Hippocampal formation (tissue), 2 donors: ENCODE data around the gene PDE11A.
"Not testable (repeated sequence)": the region's sequence is repeated elsewhere in the genome, so short reads cannot be mapped to it uniquely, and the experiment has no call there.

Source experiments
- DNase-seq, 2 donors: peaks; one replicate each; lab custom pipeline; 2025; lab: John Stamatoyannopoulos, UW

The PDE11A gene

GRCh38 chr2:178008636-178009289, 63.8 kb downstream of the PDE11A start:
- peak; percentile 1 to 9 for DNase-seq

GRCh38 chr2:178006710-178007109, 65.9 kb downstream of the PDE11A start:
- DNase-seq: no peak

DNA sequence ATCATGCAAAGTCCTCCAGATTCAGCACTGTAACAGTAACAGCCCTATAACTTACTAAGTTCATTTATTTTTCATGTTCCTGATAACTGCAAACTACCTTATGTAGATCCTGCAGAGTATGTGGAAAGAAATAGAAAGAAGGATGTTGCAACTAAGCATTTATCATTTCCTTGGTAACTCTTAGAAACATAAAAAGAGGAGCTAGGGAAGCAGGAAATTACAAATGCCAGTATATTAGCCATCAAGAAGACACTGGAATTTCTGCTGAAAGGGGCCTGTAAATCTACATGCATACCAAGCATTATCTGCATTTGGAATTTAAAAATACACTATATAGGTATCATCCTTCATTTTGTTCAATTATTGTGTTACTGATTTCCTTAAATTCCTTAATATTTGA, 66.8 kb downstream of the PDE11A start:
- DNase-seq: no peak

DNA sequence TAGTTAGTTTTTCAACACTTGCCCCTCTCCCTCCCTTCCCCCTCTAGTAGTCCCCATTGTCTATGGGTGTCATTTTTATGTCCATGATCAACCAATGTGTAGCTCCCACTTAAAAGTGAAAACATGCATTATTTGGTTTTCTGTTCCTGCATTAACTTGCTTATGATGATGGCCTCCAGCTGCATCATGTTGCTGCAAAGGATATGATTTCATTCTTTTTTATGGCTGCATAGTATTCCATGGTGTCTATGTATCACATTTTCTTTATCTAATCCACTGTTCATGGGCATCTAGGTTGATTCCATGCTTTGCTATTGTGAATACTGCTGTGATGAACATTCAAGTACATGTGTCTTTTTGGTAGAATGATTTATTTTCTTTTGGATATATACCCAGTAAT, 70.5 kb downstream of the PDE11A start:
- no peak for DNase-seq

GRCh38 chr2:177998996-177999395, 73.6 kb downstream of the PDE11A start:
- no peak for DNase-seq

- DNase-seq: no peak
Measured at GRCh38 chr2:177998006-177998405, 74.6 kb downstream of the PDE11A start.

DNA sequence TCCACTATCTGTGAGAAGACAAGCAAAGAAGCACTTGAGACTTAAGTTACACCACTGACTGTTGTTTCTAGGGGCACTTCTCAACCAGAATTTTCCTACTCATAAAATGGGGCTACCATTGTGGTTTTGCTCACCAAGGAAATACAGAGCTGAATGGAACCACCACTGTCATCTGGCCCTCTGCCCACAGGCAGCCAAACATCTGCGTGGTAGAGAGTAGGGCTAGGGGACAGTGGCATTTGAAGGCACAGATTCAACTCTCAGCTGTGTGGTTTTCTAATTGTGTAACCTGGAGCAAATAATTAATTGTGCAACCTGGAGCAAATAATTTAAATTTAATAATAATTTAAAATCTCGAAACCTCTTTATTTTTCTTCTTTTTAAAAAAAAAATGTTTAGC, 79.6 kb downstream of the PDE11A start:
- DNase-seq: no peak

DNA sequence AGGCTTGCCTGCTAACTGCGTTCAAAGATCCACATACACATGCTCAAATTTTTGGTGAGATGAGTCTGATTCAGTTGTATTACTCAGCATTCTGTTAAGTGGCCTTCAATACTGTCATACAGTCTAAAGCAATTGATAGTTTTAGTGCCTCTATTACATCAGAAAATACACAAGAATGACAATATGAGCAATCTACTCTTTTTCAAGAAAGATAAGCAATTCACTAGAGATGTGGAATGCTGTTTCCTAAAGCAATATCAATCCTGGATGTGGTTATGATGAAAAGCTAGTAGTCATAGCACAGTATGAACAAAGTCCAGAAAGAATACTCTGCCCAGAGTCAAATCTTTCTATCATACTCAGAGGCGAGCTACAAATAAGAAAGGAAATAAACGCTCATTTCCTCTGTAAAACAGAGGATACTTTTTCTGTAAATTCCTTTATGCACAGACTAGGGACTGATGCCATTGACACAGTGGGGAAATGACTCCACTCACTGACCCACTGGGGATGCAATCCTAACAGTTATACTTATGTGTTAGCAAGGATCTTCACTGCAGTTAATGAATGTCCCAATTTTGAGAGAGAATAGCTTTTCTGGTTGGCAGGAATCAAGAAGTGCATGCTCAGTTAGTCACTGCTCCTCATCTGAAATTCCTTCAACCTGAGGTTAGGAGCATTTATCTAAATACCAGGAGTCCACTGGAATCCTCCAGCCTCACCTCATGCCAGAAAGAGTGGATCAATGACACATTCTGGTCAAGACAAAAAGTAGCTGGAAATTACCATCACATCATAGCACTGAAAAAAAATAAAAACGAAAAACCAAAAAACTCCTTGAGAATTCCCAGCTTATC, 83.3 kb downstream of the PDE11A start:
- no peak for DNase-seq

GRCh38 chr2:177984749-177985148, 87.8 kb downstream of the PDE11A start:
- DNase-seq: no peak

DNA sequence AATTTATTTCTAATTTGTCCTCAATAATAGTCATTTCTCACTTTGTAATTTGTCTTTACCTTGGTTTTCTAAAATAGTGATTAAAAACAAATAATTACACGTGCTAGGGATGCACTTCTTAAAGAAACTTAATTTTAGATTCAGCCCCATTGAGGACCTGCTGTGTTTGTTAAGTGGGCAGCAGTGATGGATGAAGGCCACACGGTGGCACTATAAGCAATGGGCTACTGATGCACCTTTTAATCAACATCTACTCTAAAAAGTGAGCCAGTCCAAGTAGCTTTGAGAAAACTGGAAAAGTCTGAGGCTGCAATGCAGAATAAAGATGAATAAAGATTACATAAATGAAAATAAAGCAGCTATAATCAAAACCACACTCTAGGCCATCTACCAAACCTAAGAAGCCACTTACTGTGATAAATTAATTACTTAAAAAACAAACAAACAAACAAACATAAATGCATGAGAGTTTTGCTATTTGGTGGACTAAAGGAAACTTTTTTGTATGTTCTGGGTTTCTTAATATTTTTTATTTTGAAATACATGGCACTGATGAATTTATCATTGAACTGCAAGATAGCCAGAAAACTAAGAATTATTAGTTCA, 89.3 kb downstream of the PDE11A start:
- no peak for DNase-seq

DNA sequence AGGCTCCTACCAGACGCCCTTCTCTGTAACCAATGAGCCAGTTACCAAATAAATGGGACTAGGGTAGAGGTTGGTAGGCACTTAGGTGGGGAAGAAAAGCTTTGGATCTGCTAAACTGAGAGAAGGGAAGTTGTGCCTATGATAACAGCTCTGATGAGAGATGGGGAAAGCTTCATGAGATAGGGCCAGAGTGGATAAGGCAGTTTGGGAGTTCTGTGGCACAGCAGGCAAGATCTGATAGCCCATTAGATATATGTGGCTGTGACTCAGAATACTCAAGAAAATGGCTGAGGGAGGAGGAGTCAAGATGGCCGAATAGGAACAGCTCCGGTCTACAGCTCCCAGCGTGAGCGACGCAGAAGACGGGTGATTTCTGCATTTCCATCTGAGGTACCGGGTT, 99.8 kb downstream of the PDE11A start:
- DNase-seq: no peak

DNA sequence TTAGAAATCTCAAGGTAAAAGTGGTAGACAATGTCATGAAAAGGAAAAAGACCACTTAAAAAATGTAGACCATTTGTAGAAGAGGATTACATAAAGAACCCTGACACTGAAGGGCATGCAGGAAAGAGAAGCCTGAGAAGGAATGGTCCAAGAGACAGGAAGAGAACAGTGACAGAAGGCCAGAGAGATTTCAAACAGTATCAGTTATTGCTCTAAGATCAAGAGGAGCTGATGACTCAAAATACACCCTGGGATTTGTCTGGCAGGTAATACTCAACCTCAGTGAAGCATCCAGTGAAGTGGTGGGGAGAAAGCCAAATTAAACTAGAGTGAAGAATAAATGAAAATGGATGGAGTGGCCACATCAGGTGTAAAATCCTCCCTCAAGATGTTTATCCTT, 100.5 kb downstream of the PDE11A start:
- no peak for DNase-seq

- DNase-seq: no peak
Measured at GRCh38 chr2:177970670-177971454, 101.7 kb downstream of the PDE11A start.

- DNase-seq: no peak
Measured at GRCh38 chr2:177964892-177965291, 107.7 kb downstream of the PDE11A start.

DNA sequence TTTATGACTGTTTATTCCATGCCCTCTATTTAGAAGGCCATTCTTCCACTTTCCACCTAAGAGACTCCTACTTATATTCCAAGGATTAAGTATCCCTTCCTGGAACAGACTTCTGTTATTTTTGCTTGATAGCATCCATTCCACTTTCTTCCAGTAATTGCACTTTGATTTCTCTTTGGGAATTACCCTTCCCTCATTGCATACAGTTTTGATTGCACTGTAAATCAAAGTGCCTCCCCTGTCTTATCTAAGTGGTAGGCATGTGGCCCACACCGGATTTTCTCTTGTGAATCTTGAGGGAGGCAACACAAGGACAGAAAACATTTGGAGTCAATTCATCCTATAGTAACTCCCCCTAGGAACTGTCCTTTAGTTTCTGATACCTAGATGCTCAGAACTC, 120.4 kb downstream of the PDE11A start:
- DNase-seq: no peak

DNA sequence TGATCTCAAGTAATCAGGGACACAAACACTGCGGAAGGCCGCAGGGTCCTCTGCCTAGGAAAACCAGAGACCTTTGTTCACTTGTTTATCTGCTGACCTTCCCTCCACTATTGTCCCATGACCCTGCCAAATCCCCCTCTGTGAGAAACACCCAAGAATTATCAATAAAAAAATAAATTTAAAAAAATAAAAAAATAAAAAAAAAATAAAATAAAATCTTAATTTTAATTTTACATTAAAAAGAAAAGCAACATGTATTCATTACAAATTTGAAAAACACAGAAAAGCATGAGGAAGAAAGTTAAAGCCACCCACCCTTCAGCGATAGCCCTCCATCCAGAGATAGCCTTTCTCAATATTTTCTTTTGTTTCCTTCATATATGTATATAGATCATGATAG, 125.0 kb downstream of the PDE11A start:
- not testable (repeated sequence) for DNase-seq

DNA sequence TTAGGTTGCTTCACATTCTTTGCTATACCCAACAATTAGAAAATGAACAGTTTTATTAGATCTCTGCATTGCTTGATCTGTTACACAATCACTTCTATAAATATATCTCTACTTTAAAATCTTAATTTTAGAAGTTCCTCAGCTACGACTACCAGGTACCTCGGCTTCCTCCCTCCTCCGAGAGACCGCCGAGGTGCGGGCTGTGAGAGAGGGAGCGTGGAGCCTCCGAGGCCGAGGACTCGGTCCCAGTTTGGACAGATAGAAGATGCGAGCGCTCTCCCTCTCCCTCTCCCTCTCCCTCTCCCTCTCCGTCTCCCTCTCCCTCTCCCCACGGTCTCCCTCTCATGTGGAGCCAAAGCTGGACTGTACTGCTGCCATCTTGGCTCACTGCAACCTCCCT, 128.0 kb downstream of the PDE11A start:
- DNase-seq: not testable (repeated sequence)

DNA sequence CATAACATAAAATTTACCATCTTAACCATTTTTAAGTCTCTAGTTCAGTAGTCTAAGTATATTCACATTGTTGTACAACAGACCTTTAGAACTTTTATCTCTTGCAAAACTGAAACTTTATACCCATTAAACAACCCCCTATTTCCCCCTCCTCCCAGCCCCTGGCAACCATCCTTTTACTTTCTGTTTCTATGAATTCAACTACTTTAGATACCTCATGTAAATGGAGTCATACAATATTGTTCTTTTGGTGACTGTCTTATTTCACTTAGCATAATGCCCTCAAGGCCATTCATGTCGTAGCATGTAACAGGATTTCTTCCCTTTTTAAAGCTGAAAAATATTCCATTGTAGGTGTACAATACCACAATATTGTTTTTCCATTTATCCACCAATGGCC, 129.8 kb downstream of the PDE11A start:
- no peak for DNase-seq

DNA sequence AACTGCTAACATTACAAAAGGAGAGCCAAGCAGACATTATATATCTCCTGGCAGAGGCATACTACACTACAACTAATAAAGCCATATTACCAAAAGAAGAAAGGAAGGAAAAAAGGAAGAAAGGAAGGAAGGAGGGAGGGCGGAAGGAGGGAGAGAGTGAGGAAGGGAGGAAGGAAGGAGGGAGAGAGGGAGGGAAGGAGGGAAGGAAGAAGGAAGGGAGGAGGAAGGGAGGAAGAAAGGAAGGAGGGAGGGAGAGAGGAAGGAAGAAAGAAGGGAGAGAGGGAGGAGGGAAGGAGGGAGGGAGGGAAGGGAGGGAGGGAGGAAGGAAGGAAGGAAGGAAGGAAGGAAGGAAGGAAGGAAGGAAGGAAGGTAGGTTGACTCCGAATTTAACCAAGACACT, 133.4 kb downstream of the PDE11A start:
- DNase-seq: no peak

DNA sequence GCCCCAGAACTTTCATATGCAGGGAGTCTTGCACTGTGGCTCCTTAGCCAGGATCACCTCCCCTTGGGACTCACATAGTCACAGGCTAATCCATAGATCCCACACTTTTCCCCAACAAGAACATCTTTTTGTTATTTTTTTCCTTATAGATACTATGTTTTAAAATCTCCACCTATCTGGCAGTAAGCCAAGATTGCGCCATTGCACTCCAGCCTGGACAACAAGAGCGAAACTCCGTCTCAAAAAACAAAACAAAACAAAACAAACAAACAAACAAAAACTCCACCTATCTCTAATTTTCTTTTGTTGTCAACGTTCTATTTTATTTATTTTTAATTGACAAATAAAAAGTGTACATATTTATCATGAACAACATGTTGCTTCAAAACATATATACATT, 141.7 kb downstream of the PDE11A start:
- DNase-seq: no peak

- DNase-seq: no peak
Measured at GRCh38 chr2:177929662-177930522, 142.7 kb downstream of the PDE11A start.
